ENCODE data around the gene PPP6R2.

The PPP6R2 gene

DNA sequence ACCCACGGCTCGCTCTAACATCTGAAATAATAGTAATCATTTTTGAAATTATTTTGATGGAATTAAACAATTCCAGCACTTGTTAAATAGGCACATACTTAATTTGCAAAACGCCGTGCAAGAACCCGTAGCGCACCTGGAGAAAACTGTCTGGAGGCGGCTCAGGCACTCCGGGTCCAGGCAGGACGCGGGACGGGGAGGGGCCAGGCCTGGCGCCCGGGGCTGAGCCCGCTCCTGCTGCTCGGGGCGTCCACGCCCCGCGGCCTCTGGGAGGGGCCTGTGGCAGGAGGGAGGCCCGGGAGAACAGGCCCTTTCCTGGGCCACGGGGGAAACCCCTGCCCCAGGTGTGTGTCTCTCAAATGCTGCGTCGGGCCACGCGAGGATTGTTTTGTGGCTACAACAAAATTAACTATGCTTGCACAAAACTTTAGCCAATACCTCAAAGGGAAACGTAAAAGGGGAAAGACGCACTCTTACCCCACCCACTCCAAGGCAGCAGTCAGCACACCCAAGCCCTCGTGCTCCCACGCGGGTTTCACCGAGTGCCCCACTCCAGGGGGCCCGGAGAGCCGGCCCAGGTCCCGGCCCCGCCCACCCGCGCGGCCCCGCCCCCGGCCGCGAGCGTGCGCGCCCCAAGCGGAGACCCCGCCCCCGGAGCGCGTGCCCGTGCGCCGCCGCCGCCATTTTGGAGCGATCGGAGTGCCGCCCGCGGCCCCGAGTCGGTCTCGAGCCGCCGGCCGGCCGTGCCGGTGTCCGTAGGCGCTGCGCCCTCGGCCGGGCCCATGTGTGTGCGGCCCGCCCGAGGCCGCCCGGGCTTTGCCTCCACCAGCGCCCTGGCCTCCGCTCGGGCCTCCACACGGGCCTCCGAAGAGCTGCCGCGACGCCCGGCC is at the start of gene PPP6R2 (continued):
- TF ChIP-seq, protein P1, sequence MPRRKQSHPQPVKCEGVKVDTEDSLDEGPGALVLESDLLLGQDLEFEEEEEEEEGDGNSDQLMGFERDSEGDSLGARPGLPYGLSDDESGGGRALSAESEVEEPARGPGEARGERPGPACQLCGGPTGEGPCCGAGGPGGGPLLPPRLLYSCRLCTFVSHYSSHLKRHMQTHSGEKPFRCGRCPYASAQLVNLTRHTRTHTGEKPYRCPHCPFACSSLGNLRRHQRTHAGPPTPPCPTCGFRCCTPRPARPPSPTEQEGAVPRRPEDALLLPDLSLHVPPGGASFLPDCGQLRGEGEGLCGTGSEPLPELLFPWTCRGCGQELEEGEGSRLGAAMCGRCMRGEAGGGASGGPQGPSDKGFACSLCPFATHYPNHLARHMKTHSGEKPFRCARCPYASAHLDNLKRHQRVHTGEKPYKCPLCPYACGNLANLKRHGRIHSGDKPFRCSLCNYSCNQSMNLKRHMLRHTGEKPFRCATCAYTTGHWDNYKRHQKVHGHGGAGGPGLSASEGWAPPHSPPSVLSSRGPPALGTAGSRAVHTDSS (tag by site-specific recombination; IDR thresholded peaks at IDR 0.05): no peak
- TF ChIP-seq, protein P2, sequence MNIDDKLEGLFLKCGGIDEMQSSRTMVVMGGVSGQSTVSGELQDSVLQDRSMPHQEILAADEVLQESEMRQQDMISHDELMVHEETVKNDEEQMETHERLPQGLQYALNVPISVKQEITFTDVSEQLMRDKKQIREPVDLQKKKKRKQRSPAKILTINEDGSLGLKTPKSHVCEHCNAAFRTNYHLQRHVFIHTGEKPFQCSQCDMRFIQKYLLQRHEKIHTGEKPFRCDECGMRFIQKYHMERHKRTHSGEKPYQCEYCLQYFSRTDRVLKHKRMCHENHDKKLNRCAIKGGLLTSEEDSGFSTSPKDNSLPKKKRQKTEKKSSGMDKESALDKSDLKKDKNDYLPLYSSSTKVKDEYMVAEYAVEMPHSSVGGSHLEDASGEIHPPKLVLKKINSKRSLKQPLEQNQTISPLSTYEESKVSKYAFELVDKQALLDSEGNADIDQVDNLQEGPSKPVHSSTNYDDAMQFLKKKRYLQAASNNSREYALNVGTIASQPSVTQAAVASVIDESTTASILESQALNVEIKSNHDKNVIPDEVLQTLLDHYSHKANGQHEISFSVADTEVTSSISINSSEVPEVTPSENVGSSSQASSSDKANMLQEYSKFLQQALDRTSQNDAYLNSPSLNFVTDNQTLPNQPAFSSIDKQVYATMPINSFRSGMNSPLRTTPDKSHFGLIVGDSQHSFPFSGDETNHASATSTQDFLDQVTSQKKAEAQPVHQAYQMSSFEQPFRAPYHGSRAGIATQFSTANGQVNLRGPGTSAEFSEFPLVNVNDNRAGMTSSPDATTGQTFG (tag by site-specific recombination; IDR thresholded peaks at IDR 0.05; ENCODE audit: borderline replicate concordance): no peak
- TF ChIP-seq ZNF19 (tag by site-specific recombination; IDR thresholded peaks at IDR 0.05; ENCODE audit: low read depth) (no peak), ZBTB48 (tag by site-specific recombination; IDR thresholded peaks at IDR 0.05) (peak; percentile 54), ZNF473 (tag by site-specific recombination; IDR thresholded peaks at IDR 0.05) (no peak), OSR2 (tag by site-specific recombination; IDR thresholded peaks at IDR 0.05) (no peak)
- TF ChIP-seq, protein P3, sequence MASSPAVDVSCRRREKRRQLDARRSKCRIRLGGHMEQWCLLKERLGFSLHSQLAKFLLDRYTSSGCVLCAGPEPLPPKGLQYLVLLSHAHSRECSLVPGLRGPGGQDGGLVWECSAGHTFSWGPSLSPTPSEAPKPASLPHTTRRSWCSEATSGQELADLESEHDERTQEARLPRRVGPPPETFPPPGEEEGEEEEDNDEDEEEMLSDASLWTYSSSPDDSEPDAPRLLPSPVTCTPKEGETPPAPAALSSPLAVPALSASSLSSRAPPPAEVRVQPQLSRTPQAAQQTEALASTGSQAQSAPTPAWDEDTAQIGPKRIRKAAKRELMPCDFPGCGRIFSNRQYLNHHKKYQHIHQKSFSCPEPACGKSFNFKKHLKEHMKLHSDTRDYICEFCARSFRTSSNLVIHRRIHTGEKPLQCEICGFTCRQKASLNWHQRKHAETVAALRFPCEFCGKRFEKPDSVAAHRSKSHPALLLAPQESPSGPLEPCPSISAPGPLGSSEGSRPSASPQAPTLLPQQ (tag by site-specific recombination; IDR thresholded peaks at IDR 0.05): no peak
- TF ChIP-seq, protein P4, sequence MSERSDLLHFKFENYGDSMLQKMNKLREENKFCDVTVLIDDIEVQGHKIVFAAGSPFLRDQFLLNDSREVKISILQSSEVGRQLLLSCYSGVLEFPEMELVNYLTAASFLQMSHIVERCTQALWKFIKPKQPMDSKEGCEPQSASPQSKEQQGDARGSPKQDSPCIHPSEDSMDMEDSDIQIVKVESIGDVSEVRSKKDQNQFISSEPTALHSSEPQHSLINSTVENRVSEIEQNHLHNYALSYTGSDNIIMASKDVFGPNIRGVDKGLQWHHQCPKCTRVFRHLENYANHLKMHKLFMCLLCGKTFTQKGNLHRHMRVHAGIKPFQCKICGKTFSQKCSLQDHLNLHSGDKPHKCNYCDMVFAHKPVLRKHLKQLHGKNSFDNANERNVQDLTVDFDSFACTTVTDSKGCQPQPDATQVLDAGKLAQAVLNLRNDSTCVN (tag by site-specific recombination; optimal IDR thresholded peaks at IDR 0.05): peak; percentile 64

DNA sequence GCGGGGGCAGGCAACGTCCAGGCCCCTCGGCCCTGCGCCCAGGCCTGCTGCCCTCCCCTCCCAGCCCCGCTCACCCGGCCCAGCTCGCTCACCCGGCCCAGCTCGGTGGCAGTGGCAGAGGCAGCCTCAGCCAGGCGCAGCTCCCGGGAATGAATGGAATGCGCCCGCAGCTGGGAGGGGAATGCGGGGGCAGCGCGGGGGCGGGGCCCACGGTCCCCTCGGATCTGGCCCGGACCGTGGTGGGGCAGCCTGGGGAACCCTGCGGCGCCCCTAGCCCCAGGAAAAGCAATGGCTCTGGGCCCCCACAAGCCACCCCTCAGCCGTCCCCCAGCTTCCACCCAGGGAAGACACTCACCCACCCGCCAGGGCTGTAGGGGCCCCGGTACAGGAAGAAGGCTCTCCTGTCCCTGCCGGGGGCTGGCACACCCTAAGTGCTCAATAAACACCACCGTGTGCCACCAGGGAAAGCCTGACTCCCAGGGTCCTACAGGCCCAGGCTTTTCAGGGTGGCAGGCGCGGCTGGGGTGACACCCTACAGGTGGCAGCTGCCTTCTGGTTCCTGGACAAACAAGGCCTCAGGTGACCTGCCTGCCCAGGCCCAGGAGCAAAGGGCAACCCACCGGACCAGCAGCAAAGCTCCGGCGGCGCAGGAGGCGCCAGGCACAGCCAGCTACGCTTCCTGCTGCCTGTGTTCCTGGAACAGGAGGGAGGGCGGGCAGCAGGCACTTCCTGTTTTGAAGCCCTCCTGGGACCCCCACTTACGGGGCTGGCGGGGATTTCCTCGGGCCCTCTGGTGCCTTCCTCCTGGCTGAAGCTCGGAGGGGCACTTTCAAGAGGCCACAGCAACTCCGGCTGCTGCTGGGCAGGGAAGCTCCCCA is 49.4 kb upstream of the PPP6R2 start:
- no peak overlapping the region for H3K4me3 ChIP-seq (ENCODE audit: low read depth, low read length)
- H3K36me3 ChIP-seq (ENCODE audit: control insufficient read depth in 2 of 2, insufficient read depth in 1 of 2, low read length in 2 of 2): peaks cover 0 to 57% of the 10 kb centered on the region in 2 experiments; a peak in 2 of 3 replicates
- TF ChIP-seq, protein P5, sequence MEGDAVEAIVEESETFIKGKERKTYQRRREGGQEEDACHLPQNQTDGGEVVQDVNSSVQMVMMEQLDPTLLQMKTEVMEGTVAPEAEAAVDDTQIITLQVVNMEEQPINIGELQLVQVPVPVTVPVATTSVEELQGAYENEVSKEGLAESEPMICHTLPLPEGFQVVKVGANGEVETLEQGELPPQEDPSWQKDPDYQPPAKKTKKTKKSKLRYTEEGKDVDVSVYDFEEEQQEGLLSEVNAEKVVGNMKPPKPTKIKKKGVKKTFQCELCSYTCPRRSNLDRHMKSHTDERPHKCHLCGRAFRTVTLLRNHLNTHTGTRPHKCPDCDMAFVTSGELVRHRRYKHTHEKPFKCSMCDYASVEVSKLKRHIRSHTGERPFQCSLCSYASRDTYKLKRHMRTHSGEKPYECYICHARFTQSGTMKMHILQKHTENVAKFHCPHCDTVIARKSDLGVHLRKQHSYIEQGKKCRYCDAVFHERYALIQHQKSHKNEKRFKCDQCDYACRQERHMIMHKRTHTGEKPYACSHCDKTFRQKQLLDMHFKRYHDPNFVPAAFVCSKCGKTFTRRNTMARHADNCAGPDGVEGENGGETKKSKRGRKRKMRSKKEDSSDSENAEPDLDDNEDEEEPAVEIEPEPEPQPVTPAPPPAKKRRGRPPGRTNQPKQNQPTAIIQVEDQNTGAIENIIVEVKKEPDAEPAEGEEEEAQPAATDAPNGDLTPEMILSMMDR (tag by site-specific recombination; IDR thresholded peaks at IDR 0.05): no peak
- TF ChIP-seq ZBTB17 (tag by site-specific recombination; IDR thresholded peaks at IDR 0.05) (no peak), ZIC2 (tag by site-specific recombination; IDR thresholded peaks at IDR 0.05) (peak; percentile 69), ZNF664 (tag by site-specific recombination; IDR thresholded peaks at IDR 0.05) (0 out of 2 replicates have a peak, but pooled peaks have one; percentile 27), GLIS1 (tag by site-specific recombination; IDR thresholded peaks at IDR 0.05) (peak; percentile 11; the same call in 1 of the 2 replicates), KLF9 (tag by site-specific recombination; IDR thresholded peaks at IDR 0.05; ENCODE audit: low read depth) (no peak), ZNF555 (tag by site-specific recombination; conservative IDR thresholded peaks at IDR 0.05) (no peak), EGR2 (tag by site-specific recombination; IDR thresholded peaks at IDR 0.05; ENCODE audit: low read depth) (peak; percentile 65), ZFHX2 (tag by site-specific recombination; conservative IDR thresholded peaks at IDR 0.05) (peak; percentile 84), ZNF747 (tag by site-specific recombination; IDR thresholded peaks at IDR 0.05) (no peak)
- TF ChIP-seq, protein P6, sequence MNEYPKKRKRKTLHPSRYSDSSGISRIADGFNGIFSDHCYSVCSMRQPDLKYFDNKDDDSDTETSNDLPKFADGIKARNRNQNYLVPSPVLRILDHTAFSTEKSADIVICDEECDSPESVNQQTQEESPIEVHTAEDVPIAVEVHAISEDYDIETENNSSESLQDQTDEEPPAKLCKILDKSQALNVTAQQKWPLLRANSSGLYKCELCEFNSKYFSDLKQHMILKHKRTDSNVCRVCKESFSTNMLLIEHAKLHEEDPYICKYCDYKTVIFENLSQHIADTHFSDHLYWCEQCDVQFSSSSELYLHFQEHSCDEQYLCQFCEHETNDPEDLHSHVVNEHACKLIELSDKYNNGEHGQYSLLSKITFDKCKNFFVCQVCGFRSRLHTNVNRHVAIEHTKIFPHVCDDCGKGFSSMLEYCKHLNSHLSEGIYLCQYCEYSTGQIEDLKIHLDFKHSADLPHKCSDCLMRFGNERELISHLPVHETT (tag by site-specific recombination; IDR thresholded peaks at IDR 0.05): no peak
- ChIA-PET POLR2A (interaction anchor here (0.9 to 3.3 kb wide), 5 partner anchors 9 to 214 kb away, joined by 3 to 37 read pairs (median 6); partner anchors contain the start of genes LMF2, NCAPH2 and PLXNB2), CTCF (interaction anchor here (0.6 to 2.6 kb wide), 8 partner anchors 9 to 402 kb away, joined by 3 to 14 read pairs (median 4); partner anchors contain the start of gene DENND6B)
- no peaks in the 10 kb centered on the region for H3K4me1 ChIP-seq (ENCODE audit: control insufficient read depth, insufficient read depth, low read length)
- no peaks in the 10 kb centered on the region for H3K9me3 ChIP-seq (ENCODE audit: control insufficient read depth, insufficient read depth, low read depth, low read length)
- no peak overlapping the region for H3K27ac ChIP-seq (ENCODE audit: extremely low read depth, low read depth, low read length)
